HepG2 (cell line): ENCODE measurements around the gene SIK3. TPM values are rescaled to one million over a fixed set of nuclear protein-coding genes. Genes with fewer than 3 reads are reported as not detected.
A peak's percentile ranks its signal among the peaks of the same experiment; 100 is the strongest.

Source experiments
- EZH2 ChIP-seq: conservative IDR thresholded peaks from 2 replicates; pipeline ENCODE4 v1.6.1; 2012; ENCODE audit warnings: mild to moderate bottlenecking, low read depth, low read length, moderate library complexity
- NCOA1 ChIP-seq: sonication (generic); formaldehyde crosslinking; IDR thresholded peaks from 2 replicates; pipeline ENCODE4 v1.9.0; 2021; ENCODE audit warnings: missing genetic modification reagents
- ONECUT2 ChIP-seq: sonication (generic); formaldehyde crosslinking; IDR thresholded peaks from 2 replicates; pipeline ENCODE4 v1.4.0; 2020; ENCODE audit warnings: missing genetic modification reagents
- POLR2G ChIP-seq: fragments of 200-400 bp; formaldehyde crosslinking; IDR thresholded peaks from 2 replicates; pipeline ENCODE4 v1.6.1; 2018; ENCODE audit warnings: mild to moderate bottlenecking, low read depth, low read length, moderate library complexity
- SIX1 ChIP-seq: sonication (generic); formaldehyde crosslinking; IDR thresholded peaks from 2 replicates; pipeline ENCODE4 v1.4.0; 2020; ENCODE audit warnings: missing genetic modification reagents, borderline replicate concordance
- ZMYM2 ChIP-seq: sonication (generic); formaldehyde crosslinking; IDR thresholded peaks from 2 replicates; pipeline ENCODE4 v1.8.0; 2022; ENCODE audit warnings: mild to moderate bottlenecking, missing genetic modification reagents
- ZNF180 ChIP-seq: sonication (generic); formaldehyde crosslinking; IDR thresholded peaks from 2 replicates; pipeline ENCODE4 v1.4.0; 2020; ENCODE audit warnings: low read depth, missing genetic modification reagents, borderline replicate concordance
- ZNF20 ChIP-seq: sonication (generic); formaldehyde crosslinking; IDR thresholded peaks from 2 replicates; pipeline ENCODE4 v1.4.0; 2020; ENCODE audit warnings: mild to moderate bottlenecking, moderate library complexity, missing genetic modification reagents
- ZNF253 ChIP-seq: sonication (generic); formaldehyde crosslinking; IDR thresholded peaks from 2 replicates; pipeline ENCODE4 v1.8.0; 2022; ENCODE audit warnings: mild to moderate bottlenecking, missing genetic modification reagents, borderline replicate concordance
- polyA plus RNA-seq, 8 experiments: library from polyadenylated mRNA; depleted of rRNA in 3 of 8; stranded (reverse) in 7 of 8; unstranded in 1 of 8; fragments of >200 nt; fragmentation: Illumina TruSeq in 4 of 8; extraction: Trizol in 4 of 8; gene quantifications; 2 replicates each; pipeline versions ENCODE4 v1.2.1 to v1.2.3, GENCODE V29; 2011 to 2016; ENCODE audit warnings: low read depth in 4 of 8, missing spikeins in 1 of 8, mixed read lengths in 1 of 8; ENCODE audit not compliant: insufficient read depth in 1 of 8
- total RNA-seq, 5 experiments: library from RNA; depleted of rRNA; stranded (reverse); fragments of >200 nt; fragmentation: Illumina TruSeq; extraction: Trizol; gene quantifications; 2 replicates each; pipeline ENCODE4 v1.2.3, GENCODE V29; 2016; ENCODE audit warnings: low read depth in 1 of 5
- TF ChIP-seq, protein P1 (sequence below): sonication (generic); formaldehyde crosslinking; IDR thresholded peaks from 2 replicates; pipeline ENCODE4; 2020; ENCODE audit warnings: missing genetic modification reagents, mild to moderate bottlenecking, borderline replicate concordance
- TF ChIP-seq, protein P2 (sequence below): sonication (generic); formaldehyde crosslinking; IDR thresholded peaks from 2 replicates; pipeline ENCODE4 v1.4.0; 2020; ENCODE audit warnings: missing genetic modification reagents, mild to moderate bottlenecking, borderline replicate concordance
- TF ChIP-seq, protein P3 (sequence below): sonication (generic); formaldehyde crosslinking; IDR thresholded peaks from 2 replicates; pipeline ENCODE4 v1.4.0; 2020; ENCODE audit warnings: missing genetic modification reagents, mild to moderate bottlenecking, borderline replicate concordance
- TF ChIP-seq, protein P4 (sequence below): sonication (generic); formaldehyde crosslinking; IDR thresholded peaks from 2 replicates; pipeline ENCODE4 v1.9.0; 2021; ENCODE audit warnings: missing genetic modification reagents, borderline replicate concordance
- TF ChIP-seq, protein P5 (sequence below): sonication (generic); formaldehyde crosslinking; IDR thresholded peaks from 2 replicates; pipeline ENCODE4 v1.4.0; 2020; ENCODE audit warnings: missing genetic modification reagents

The SIK3 gene
- total and polyA plus RNA-seq, 2 of the 13 experiments (the other 11 are each of a cell fraction or from before 2014, with no cell fraction given) = 5.7 to 9.8 TPM

DNA sequence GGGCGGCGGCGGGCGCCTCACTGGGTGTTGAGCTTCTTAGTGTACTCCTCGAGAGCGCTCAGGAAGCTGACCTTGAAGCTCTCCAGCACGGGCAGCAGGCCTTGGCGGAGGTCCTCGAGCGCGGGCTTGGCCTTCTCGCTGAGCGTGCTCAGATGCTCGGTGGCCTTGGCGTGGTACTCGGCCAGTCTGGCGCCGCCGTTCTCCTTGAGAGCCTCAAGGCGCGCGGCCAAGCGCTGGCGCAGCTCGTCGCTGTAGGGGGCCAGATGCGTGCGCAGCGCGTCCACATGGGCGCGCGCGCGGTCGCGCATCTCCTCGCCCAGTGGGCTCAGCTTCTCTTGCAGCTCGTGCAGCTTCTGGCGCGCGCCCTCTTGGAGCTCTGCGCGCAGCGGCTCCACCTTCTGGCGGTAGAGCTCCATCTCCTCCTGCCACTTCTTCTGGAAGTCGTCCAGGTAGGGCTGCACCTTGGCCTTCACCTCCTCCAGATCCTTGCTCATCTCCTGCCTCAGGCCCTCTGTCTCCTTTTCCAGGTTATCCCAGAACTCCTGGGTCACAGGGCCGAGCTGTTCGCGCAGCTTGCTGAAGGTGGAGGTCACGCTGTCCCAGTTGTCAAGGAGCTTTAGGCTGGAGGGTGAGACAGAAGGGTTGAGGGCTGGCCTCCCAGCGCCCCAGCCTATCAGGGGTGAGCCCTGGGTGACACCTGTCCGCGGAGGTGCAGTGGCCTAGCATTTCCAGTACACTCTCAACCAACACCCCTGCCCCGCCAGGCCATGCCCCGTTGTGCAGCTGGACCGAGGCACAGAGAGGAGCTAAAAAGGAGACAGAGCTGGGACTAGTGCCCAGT lies 262.2 kb downstream of the SIK3 start (continued):
- TF ChIP-seq, protein P1, sequence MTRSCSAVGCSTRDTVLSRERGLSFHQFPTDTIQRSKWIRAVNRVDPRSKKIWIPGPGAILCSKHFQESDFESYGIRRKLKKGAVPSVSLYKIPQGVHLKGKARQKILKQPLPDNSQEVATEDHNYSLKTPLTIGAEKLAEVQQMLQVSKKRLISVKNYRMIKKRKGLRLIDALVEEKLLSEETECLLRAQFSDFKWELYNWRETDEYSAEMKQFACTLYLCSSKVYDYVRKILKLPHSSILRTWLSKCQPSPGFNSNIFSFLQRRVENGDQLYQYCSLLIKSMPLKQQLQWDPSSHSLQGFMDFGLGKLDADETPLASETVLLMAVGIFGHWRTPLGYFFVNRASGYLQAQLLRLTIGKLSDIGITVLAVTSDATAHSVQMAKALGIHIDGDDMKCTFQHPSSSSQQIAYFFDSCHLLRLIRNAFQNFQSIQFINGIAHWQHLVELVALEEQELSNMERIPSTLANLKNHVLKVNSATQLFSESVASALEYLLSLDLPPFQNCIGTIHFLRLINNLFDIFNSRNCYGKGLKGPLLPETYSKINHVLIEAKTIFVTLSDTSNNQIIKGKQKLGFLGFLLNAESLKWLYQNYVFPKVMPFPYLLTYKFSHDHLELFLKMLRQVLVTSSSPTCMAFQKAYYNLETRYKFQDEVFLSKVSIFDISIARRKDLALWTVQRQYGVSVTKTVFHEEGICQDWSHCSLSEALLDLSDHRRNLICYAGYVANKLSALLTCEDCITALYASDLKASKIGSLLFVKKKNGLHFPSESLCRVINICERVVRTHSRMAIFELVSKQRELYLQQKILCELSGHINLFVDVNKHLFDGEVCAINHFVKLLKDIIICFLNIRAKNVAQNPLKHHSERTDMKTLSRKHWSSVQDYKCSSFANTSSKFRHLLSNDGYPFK (CRISPR knock-in tag) = 0 out of 2 replicates have a peak, but pooled peaks have one; percentile 35
- TF ChIP-seq ZNF20 (CRISPR knock-in tag) = no peak
- 0 out of 2 replicates have a peak, but pooled peaks have one; percentile 33 for TF ChIP-seq ZMYM2 (CRISPR knock-in tag)
- no peak; the same call in 1 of the 2 replicates for TF ChIP-seq POLR2G
- TF ChIP-seq ZNF180 (CRISPR knock-in tag) = no peak
- TF ChIP-seq, protein P2, sequence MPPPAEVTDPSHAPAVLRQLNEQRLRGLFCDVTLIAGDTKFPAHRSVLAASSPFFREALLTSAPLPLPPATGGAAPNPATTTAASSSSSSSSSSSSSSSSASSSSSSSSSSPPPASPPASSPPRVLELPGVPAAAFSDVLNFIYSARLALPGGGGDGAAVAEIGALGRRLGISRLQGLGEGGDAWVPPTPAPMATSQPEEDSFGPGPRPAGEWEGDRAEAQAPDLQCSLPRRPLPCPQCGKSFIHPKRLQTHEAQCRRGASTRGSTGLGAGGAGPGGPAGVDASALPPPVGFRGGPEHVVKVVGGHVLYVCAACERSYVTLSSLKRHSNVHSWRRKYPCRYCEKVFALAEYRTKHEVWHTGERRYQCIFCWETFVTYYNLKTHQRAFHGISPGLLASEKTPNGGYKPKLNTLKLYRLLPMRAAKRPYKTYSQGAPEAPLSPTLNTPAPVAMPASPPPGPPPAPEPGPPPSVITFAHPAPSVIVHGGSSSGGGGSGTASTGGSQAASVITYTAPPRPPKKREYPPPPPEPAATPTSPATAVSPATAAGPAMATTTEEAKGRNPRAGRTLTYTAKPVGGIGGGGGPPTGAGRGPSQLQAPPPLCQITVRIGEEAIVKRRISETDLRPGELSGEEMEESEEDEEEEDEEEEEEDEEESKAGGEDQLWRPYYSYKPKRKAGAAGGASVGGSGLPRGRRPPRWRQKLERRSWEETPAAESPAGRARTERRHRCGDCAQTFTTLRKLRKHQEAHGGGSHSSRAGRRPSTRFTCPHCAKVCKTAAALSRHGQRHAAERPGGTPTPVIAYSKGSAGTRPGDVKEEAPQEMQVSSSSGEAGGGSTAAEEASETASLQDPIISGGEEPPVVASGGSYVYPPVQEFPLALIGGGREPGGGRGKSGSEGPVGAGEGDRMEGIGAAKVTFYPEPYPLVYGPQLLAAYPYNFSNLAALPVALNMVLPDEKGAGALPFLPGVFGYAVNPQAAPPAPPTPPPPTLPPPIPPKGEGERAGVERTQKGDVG (CRISPR knock-in tag) = 0 out of 2 replicates have a peak, but pooled peaks have one; percentile 26
- no peak for TF ChIP-seq EZH2
- TF ChIP-seq SIX1 = no peak
- TF ChIP-seq, protein P3, sequence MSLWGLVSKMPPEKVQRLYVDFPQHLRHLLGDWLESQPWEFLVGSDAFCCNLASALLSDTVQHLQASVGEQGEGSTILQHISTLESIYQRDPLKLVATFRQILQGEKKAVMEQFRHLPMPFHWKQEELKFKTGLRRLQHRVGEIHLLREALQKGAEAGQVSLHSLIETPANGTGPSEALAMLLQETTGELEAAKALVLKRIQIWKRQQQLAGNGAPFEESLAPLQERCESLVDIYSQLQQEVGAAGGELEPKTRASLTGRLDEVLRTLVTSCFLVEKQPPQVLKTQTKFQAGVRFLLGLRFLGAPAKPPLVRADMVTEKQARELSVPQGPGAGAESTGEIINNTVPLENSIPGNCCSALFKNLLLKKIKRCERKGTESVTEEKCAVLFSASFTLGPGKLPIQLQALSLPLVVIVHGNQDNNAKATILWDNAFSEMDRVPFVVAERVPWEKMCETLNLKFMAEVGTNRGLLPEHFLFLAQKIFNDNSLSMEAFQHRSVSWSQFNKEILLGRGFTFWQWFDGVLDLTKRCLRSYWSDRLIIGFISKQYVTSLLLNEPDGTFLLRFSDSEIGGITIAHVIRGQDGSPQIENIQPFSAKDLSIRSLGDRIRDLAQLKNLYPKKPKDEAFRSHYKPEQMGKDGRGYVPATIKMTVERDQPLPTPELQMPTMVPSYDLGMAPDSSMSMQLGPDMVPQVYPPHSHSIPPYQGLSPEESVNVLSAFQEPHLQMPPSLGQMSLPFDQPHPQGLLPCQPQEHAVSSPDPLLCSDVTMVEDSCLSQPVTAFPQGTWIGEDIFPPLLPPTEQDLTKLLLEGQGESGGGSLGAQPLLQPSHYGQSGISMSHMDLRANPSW (CRISPR knock-in tag) = no peak
- TF ChIP-seq ONECUT2 (CRISPR knock-in tag) = 0 out of 2 replicates have a peak, but pooled peaks have one; percentile 28
- TF ChIP-seq, protein P4, sequence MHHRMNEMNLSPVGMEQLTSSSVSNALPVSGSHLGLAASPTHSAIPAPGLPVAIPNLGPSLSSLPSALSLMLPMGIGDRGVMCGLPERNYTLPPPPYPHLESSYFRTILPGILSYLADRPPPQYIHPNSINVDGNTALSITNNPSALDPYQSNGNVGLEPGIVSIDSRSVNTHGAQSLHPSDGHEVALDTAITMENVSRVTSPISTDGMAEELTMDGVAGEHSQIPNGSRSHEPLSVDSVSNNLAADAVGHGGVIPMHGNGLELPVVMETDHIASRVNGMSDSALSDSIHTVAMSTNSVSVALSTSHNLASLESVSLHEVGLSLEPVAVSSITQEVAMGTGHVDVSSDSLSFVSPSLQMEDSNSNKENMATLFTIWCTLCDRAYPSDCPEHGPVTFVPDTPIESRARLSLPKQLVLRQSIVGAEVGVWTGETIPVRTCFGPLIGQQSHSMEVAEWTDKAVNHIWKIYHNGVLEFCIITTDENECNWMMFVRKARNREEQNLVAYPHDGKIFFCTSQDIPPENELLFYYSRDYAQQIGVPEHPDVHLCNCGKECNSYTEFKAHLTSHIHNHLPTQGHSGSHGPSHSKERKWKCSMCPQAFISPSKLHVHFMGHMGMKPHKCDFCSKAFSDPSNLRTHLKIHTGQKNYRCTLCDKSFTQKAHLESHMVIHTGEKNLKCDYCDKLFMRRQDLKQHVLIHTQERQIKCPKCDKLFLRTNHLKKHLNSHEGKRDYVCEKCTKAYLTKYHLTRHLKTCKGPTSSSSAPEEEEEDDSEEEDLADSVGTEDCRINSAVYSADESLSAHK (CRISPR knock-in tag) = no peak
- 0 out of 2 replicates have a peak, but pooled peaks have one; percentile 67 for TF ChIP-seq ZNF253
- TF ChIP-seq, protein P5, sequence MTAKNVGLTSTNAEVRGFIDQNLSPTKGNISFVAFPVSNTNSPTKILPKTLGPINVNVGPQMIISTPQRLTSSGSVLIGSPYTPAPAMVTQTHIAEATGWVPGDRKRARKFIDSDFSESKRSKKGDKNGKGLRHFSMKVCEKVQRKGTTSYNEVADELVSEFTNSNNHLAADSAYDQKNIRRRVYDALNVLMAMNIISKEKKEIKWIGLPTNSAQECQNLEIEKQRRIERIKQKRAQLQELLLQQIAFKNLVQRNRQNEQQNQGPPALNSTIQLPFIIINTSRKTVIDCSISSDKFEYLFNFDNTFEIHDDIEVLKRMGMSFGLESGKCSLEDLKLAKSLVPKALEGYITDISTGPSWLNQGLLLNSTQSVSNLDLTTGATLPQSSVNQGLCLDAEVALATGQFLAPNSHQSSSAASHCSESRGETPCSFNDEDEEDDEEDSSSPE = peak; percentile 69; the same call in 1 of the 2 replicates
- no peak for TF ChIP-seq NCOA1 (CRISPR knock-in tag)
